Measurements from ENCODE around the gene SYTL2. TPM values are rescaled to one million over a fixed set of nuclear protein-coding genes. Genes with fewer than 3 reads are reported as not detected.
"Not testable (repeated sequence)": the region's sequence is repeated elsewhere in the genome, so short reads cannot be mapped to it uniquely, and the experiment has no call there.

Gene SYTL2
- total and polyA plus RNA-seq, 2 experiments from 2014 or later = 3.4 to 7.2 TPM

DNA sequence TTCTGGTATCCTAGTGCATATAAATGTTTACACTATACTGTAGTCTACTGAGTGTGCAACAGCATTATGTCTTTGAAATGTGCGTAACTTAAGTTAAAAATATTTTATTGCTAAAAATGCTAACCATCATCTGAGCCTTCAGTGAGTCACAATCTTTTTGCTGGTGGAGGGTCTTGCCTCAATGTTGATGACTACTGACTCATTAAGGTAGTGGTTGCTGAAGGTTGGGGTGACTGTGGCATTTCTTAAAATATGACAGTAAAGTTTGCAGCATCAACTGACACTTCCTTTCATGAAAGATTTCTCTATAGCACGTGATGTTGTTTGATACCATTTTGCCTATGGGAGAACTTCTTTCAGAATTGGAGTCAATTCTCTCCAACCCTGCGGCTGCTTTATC lies 137.5 kb downstream of the SYTL2 start (continued):
- TF ChIP-seq, protein P1, sequence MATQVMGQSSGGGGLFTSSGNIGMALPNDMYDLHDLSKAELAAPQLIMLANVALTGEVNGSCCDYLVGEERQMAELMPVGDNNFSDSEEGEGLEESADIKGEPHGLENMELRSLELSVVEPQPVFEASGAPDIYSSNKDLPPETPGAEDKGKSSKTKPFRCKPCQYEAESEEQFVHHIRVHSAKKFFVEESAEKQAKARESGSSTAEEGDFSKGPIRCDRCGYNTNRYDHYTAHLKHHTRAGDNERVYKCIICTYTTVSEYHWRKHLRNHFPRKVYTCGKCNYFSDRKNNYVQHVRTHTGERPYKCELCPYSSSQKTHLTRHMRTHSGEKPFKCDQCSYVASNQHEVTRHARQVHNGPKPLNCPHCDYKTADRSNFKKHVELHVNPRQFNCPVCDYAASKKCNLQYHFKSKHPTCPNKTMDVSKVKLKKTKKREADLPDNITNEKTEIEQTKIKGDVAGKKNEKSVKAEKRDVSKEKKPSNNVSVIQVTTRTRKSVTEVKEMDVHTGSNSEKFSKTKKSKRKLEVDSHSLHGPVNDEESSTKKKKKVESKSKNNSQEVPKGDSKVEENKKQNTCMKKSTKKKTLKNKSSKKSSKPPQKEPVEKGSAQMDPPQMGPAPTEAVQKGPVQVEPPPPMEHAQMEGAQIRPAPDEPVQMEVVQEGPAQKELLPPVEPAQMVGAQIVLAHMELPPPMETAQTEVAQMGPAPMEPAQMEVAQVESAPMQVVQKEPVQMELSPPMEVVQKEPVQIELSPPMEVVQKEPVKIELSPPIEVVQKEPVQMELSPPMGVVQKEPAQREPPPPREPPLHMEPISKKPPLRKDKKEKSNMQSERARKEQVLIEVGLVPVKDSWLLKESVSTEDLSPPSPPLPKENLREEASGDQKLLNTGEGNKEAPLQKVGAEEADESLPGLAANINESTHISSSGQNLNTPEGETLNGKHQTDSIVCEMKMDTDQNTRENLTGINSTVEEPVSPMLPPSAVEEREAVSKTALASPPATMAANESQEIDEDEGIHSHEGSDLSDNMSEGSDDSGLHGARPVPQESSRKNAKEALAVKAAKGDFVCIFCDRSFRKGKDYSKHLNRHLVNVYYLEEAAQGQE (IDR thresholded peaks at IDR 0.05; ENCODE audit: unreplicated experiment) = no peak
- TF ChIP-seq CREB1 (CRISPR knock-in tag; IDR thresholded peaks at IDR 0.05; ENCODE audit: low read depth) = no peak
- no peak for TF ChIP-seq POLR2AphosphoS5 (IDR thresholded peaks at IDR 0.05; ENCODE audit: low read depth)
- no peak for TF ChIP-seq JUNB (IDR thresholded peaks at IDR 0.05; ENCODE audit: unreplicated experiment)
- no peak for TF ChIP-seq ZNF114 (CRISPR knock-in tag; IDR thresholded peaks at IDR 0.05)

- H3K4me1 ChIP-seq (ENCODE audit: insufficient read depth) = 0 out of 2 replicates have a peak, but pooled peaks cover under 1% of the 10 kb centered on the region
- H3K27ac ChIP-seq (ENCODE audit: low read depth) = no peak overlapping the region
- H4K20me1 ChIP-seq (replicated peaks; ENCODE audit: insufficient read depth) = no peaks in the 10 kb centered on the region
- H3K9me2 ChIP-seq (ENCODE audit: insufficient read depth) = no peaks in the 10 kb centered on the region
- no peak overlapping the region for H3K4me3 ChIP-seq
- no peak overlapping the region for H2AFZ ChIP-seq
- no peaks in the 10 kb centered on the region for H3K79me2 ChIP-seq (replicated peaks; ENCODE audit: insufficient read depth)
- peak; percentile 62 for ATAC-seq
- H3K27me3 Mint-ChIP-seq (ENCODE audit: insufficient read depth, low read depth, poor library complexity) = peaks cover 3% of the 10 kb centered on the region
- H3K4me2 ChIP-seq = no peak overlapping the region
- peaks cover 33% of the 10 kb centered on the region; the same call in 1 of the 2 replicates for H3K27me3 ChIP-seq (ENCODE audit: insufficient read depth)
- TF ChIP-seq ETS1 (IDR thresholded peaks at IDR 0.05) = no peak
- TF ChIP-seq NANOG (IDR thresholded peaks at IDR 0.05; ENCODE audit: borderline replicate concordance) = no peak
- peak; percentile 46 for DNase-seq (ENCODE audit: low spot score)
- H3F3A ChIP-seq (replicated peaks; ENCODE audit: low read depth) = no peaks in the 10 kb centered on the region
- H3K4me3 Mint-ChIP-seq = no peak overlapping the region
- H3K36me3 Mint-ChIP-seq (ENCODE audit: low read depth) = peaks cover 6% of the 10 kb centered on the region; the same call in 1 of the 3 replicates
- no peak overlapping the region for H3K27ac Mint-ChIP-seq
- 0 out of 3 replicates have a peak, but pooled peaks cover 3% of the 10 kb centered on the region for H3K4me1 Mint-ChIP-seq
- no peaks in the 10 kb centered on the region for H3K36me3 ChIP-seq (ENCODE audit: insufficient read depth)
- H3K9me3 Mint-ChIP-seq = peaks cover 20% of the 10 kb centered on the region; the same call in 2 of the 3 replicates
Observed at GRCh38 chr11:85672105-85672902, 138.6 kb downstream of the SYTL2 start.

GRCh38 chr11:85670949-85671663 lies 139.8 kb downstream of the SYTL2 start:
- H3K9me2 ChIP-seq (ENCODE audit: insufficient read depth); H3K4me1 ChIP-seq (ENCODE audit: insufficient read depth); H3K27me3 Mint-ChIP-seq (ENCODE audit: insufficient read depth, low read depth, poor library complexity); H3K36me3 Mint-ChIP-seq (ENCODE audit: low read depth); H3K36me3 ChIP-seq (ENCODE audit: insufficient read depth); H3K27ac ChIP-seq (ENCODE audit: low read depth); H2AFZ ChIP-seq; H3K4me2 ChIP-seq; H3K27ac Mint-ChIP-seq; H4K20me1 ChIP-seq (replicated peaks; ENCODE audit: insufficient read depth); H3F3A ChIP-seq (replicated peaks; ENCODE audit: low read depth); ATAC-seq; DNase-seq (ENCODE audit: low spot score); H3K4me1 Mint-ChIP-seq; H3K4me3 Mint-ChIP-seq; H3K79me2 ChIP-seq (replicated peaks; ENCODE audit: insufficient read depth); H3K4me3 ChIP-seq: not testable (repeated sequence)
- H3K9me3 Mint-ChIP-seq = peaks cover 20% of the 10 kb centered on the region; the same call in 2 of the 3 replicates
- H3K27me3 ChIP-seq (ENCODE audit: insufficient read depth) = peaks cover 33% of the 10 kb centered on the region; the same call in 1 of the 2 replicates

Data from GM23338 (cell line).